ENCODE results near the gene MT1A.

MT1A gene

DNA sequence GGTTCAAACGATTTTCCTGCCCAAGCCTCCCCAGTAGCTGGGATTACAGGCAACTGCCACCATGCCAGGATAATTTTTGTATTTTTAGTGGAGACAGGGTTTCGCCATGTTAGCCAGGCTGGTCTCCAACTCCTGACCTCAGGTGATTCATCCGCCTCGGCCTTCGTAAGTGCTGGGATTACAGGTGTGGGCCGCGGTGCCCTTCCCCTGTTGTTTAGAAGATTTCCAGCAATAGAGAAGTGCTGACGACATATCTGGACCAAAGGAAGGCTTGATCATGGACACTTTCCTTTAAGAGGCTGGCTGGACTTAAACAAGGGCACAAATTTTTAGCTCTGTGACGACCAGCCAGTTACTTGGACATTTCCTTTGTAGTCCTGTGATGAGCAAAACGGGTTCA is 7.3 kb upstream of the MT1A start:
- H3K27me3 Mint-ChIP-seq: peaks cover 91% of the 10 kb centered on the region
- H3K4me3 Mint-ChIP-seq: no peak overlapping the region
- H3K4me1 Mint-ChIP-seq (ENCODE audit: low read depth): peaks cover 25% of the 10 kb centered on the region
- intact Hi-C loops (cut with micrococcal nuclease): no loop called here
- no peaks in the 10 kb centered on the region for H3K9me3 Mint-ChIP-seq
- no peak overlapping the region for H3K27ac Mint-ChIP-seq
- no peaks in the 10 kb centered on the region for H3K36me3 Mint-ChIP-seq (ENCODE audit: low read depth)

DNA sequence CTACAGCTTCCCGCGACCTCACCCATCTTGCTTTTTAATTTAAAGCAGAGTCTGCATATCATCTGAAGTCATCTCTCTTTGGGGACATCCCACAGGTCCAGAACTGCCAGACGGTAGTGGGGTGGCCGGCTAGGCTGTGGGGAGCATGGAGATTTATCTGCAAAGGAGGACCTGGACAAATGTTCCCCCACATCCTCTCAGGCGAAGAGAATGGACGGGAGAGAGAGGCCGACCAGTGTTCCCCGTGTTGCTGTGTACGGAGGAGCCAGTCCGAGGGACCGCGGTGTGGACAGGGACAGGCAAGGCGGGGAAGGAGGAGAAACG is 6.7 kb upstream of the MT1A start:
- Mint-ChIP-seq H3K36me3 (ENCODE audit: low read depth) (no peaks in the 10 kb centered on the region), H3K27me3 (peaks cover 91% of the 10 kb centered on the region), H3K9me3 (no peaks in the 10 kb centered on the region), H3K4me1 (ENCODE audit: low read depth) (peaks cover 22% of the 10 kb centered on the region), H3K27ac (no peak overlapping the region), H3K4me3 (peak overlapping the region; percentile 69)
- intact Hi-C loops (cut with micrococcal nuclease): no loop called here

DNA sequence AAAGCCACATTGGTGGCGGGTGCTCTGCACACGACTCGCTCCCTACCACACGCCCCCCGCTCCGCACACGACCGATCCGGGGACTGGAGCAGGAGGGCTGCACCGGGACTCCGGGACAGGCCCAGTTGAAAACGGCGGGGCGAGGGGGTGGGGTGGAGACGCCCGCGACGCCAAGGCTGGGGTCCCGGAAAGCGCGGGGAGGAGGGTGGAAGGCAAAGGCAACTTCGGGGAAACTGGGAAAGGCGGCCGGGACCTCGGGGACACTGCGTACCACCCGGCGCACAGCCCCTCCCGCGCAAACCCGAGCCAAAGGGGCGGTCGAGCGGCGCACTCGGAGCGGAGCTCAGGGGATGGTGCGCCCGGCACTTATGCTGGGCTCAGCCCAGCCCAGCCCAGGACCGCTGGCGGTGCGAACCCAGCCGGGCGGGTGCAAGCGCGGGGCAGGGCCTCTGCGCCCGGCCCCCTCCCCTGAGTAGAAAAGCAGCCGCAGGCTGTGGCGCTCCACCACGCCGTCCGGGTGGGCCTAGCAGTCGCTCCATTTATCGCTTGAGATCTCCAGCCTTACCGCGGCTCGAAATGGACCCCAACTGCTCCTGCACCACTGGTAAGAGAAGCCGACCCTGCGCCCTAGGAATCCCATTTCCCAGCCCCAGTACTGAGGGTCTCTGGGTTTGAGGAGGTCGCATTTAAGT is 6.2 kb upstream of the MT1A start, which contains the start of gene MT1M:
TSS of gene MT1M (plus strand) at position 504 of the 692 bp plus-strand sequence. CDS start at position 577, 73 bp downstream.
- H3K27me3 Mint-ChIP-seq: peaks cover 91% of the 10 kb centered on the region
- no peak within 1 kb of the TSS for H3K27ac Mint-ChIP-seq
- H3K36me3 Mint-ChIP-seq (ENCODE audit: low read depth): no peaks in the 10 kb centered on the region
- peak within 1 kb of the TSS; percentile 69 for H3K4me3 Mint-ChIP-seq
- intact Hi-C loops (cut with micrococcal nuclease): no loop called here
- H3K9me3 Mint-ChIP-seq: no peaks in the 10 kb centered on the region
- peaks cover 22% of the 10 kb centered on the region for H3K4me1 Mint-ChIP-seq (ENCODE audit: low read depth)

DNA sequence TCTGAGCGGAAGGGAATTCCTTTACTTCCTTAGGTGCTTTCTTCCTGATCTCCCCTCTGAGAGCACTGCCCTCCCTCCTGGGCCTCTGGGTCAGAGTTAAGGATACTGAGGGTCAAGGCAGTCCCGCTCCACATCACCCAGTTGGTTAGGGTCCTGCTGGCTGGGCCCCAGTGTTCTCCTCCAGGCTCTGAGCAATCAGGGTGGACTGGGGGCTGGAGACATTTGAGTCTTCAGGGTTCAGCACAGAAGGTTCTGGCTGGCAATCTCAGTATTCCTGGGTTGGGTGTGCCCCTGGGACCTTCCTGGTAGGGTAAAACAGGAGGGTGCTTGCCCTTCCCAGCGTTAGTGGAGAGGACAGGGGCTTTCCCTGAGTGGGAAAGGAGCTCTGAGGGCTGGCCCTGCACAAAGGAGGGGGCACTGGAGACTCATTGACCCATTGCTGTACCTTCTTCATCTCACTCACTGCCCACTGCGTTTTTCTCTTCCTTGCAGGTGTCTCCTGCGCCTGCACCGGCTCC is 5.6 kb upstream of the MT1A start:
- H3K4me1 Mint-ChIP-seq (ENCODE audit: low read depth): peaks cover 26% of the 10 kb centered on the region
- peaks cover 94% of the 10 kb centered on the region for H3K27me3 Mint-ChIP-seq
- no peak overlapping the region for H3K27ac Mint-ChIP-seq
- H3K9me3 Mint-ChIP-seq: no peaks in the 10 kb centered on the region
- no peaks in the 10 kb centered on the region for H3K36me3 Mint-ChIP-seq (ENCODE audit: low read depth)
- intact Hi-C loops (cut with micrococcal nuclease): no loop called here
- peak overlapping the region; percentile 69 for H3K4me3 Mint-ChIP-seq

DNA sequence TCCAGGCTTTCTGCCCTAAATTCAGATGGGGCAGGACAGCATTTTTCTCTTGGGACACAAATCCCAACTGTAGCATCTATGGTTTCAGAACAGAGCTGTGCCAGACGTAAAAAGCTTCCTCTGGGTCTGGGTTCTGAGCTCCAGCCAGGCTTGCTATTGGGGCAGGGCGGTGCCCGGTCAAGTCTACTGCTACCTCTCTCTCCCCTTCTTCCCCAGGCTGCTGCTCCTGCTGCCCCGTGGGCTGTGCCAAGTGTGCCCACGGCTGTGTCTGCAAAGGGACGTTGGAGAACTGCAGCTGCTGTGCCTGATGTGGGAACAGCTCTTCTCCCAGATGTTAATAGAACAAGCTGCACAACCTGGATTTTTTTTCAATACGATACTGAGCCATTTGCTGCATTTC is 4.9 kb upstream of the MT1A start:
- Mint-ChIP-seq H3K9me3 (no peaks in the 10 kb centered on the region), H3K27ac (no peak overlapping the region), H3K36me3 (ENCODE audit: low read depth) (no peaks in the 10 kb centered on the region), H3K27me3 (peaks cover 96% of the 10 kb centered on the region), H3K4me3 (no peak overlapping the region), H3K4me1 (ENCODE audit: low read depth) (peaks cover 33% of the 10 kb centered on the region)
- intact Hi-C loops (cut with micrococcal nuclease): no loop called here

DNA sequence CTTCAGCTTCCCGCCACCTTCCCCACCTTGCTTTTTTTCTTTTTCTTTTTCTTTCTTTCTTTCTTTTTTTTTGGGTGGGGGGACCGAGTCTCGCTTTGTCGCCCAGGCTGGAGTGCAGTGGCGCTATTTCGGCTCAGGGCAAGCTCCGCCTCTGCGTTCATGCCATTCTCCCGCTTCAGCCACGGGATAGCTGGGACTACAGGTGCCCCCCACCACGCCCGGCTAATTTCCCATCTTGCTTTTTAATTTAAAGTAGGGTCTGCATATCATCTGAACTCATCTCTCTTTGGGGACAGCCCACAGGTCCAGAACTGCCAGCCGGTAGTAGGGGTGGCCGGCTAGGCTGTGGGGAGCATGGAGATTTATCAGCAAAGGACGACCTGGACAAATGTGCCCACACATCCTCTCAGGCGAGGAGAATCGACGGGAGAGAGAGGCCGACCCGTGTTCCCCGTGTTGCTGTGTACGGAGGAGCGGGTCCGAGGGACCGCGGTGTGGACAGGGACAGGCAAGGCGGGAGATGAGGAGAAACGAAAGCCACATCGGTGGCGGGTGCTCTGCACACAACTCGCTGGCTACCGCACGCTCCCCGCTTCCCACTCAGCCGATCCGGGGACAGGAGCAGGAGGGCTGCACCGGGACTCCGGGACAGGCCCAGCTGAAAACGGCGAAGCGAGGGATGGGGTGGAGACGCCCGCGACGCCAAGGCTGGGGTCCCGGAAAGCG is 3.6 kb upstream of the MT1A start:
- Mint-ChIP-seq H3K27ac (no peak overlapping the region), H3K36me3 (ENCODE audit: low read depth) (no peaks in the 10 kb centered on the region), H3K27me3 (peaks cover 97% of the 10 kb centered on the region), H3K4me3 (no peak overlapping the region), H3K4me1 (ENCODE audit: low read depth) (peaks cover 36% of the 10 kb centered on the region), H3K9me3 (no peaks in the 10 kb centered on the region)
- intact Hi-C loops (cut with micrococcal nuclease): no loop called here

DNA sequence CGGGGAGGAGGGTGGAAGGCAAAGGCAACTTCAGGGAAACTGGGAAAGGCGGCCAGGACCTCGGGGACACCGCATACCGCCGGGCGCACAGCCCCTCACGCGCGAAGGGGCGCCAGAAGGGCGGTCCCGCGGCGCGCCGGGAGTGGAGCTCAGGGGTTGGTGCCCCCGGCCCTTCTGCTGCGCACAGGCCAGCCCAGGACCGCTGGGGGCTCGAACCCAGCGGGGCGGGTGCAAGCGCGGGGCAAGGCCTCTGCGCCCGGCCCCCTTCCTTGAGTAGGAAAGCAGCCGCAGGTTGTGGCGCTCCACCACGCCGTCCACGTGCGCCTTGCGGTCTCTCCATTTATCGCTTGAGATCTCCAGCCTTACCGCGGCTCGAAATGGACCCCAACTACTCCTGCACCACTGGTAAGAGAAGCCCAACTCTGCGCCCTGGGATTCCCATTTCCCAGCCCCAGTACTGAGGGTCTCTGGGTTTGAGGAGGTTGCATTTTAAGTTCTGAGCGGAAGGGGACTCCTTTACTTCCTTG is 3.0 kb upstream of the MT1A start:
- Mint-ChIP-seq H3K9me3 (no peaks in the 10 kb centered on the region), H3K4me3 (no peak overlapping the region), H3K27me3 (peaks cover 98% of the 10 kb centered on the region), H3K4me1 (ENCODE audit: low read depth) (peaks cover 36% of the 10 kb centered on the region), H3K36me3 (ENCODE audit: low read depth) (no peaks in the 10 kb centered on the region), H3K27ac (no peak overlapping the region)
- intact Hi-C loops (cut with micrococcal nuclease): no loop called here

DNA sequence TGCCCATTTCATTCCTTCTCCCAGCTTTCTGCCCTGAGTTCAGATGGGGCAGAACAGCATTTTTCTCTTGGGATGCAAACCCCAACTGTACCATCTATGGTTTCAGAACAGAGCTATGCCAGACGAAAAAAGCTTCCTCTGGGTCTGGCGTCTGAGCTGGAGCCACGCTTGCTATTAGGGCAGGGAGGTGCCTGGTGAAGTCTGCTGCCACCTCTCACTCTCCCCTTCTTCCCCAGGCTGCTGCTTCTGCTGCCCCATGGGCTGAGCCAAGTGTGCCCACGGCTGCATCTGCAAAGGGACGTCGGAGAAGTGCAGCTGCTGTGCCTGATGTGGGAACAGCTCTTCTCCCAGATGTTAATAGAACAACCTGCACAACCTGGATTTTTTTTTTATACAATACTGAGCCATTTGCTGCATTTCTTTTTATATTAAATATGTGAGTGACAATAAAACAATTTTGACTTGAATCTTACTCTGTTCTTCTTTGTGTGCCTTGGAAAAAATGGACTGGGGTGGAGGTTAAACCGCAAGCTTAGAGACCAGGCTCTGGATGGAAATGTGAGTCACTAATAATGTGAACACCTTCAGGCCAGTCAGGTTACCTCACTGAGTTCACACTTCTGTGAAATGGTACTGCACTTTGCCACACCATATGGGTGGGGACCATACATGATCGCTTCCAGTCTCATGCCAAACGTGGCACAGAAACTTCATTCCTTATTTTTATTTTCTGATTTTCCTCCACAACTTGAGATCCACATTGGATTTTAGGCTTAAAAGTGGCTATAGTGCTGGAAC is 1.7 kb upstream of the MT1A start:
- intact Hi-C loops (cut with micrococcal nuclease): no loop called here
- Mint-ChIP-seq H3K27me3 (peaks cover 95% of the 10 kb centered on the region), H3K36me3 (ENCODE audit: low read depth) (no peaks in the 10 kb centered on the region), H3K9me3 (no peaks in the 10 kb centered on the region), H3K27ac (no peak overlapping the region), H3K4me1 (ENCODE audit: low read depth) (peaks cover 33% of the 10 kb centered on the region), H3K4me3 (no peak overlapping the region)

DNA sequence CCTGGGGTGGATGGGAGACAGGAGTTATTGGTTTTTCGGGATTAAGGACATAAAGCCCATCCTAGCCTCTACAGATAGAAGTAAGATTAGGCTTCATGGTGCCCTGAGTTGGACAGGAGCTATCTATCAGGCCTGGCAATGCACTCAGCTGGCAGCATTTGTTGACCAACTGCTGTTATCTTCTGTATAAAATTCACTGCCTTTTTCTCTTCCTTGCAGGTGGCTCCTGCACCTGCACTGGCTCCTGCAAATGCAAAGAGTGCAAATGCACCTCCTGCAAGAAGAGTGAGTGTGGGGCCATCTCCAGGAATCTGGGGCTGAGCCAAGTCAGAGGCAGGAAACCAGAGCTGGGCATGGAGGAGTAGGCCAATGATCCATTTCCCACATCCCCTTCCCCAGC is 579 bp downstream of the MT1A start:
- intact Hi-C loops (cut with micrococcal nuclease): no loop called here
- no peaks in the 10 kb centered on the region for H3K9me3 Mint-ChIP-seq
- peaks cover 36% of the 10 kb centered on the region for H3K4me1 Mint-ChIP-seq (ENCODE audit: low read depth)

DNA sequence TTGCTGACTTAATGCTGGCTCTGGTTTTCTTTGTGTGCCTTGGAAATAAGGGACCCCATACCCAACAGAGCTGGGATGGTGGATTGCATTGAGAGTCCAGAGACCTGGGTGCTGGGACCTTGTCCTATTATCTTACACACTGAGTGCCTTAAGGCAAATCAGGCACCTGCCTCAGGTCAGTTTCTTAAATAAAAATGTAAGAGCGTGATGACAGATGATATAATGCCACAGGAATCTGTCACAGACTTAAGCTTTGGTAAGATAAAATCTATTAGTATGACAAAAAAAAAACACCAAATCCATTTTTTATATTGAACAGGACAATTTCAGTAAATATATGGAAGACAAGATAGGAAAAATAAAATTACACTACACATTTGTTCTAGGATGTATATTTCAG is 1.6 kb downstream of the MT1A start:
- no peak overlapping the region for H3K27ac Mint-ChIP-seq
- intact Hi-C loops (cut with micrococcal nuclease): no loop called here
- H3K4me3 Mint-ChIP-seq: no peak overlapping the region
- no peaks in the 10 kb centered on the region for H3K9me3 Mint-ChIP-seq
- no peaks in the 10 kb centered on the region for H3K36me3 Mint-ChIP-seq (ENCODE audit: low read depth)
- H3K27me3 Mint-ChIP-seq: peaks cover 94% of the 10 kb centered on the region
- peaks cover 33% of the 10 kb centered on the region for H3K4me1 Mint-ChIP-seq (ENCODE audit: low read depth)

More for the DNA sequence above, 579 bp downstream of the MT1A start:
- Mint-ChIP-seq H3K27me3 (peaks cover 94% of the 10 kb centered on the region), H3K36me3 (ENCODE audit: low read depth) (no peaks in the 10 kb centered on the region), H3K27ac (no peak overlapping the region), H3K4me3 (no peak overlapping the region)

DNA sequence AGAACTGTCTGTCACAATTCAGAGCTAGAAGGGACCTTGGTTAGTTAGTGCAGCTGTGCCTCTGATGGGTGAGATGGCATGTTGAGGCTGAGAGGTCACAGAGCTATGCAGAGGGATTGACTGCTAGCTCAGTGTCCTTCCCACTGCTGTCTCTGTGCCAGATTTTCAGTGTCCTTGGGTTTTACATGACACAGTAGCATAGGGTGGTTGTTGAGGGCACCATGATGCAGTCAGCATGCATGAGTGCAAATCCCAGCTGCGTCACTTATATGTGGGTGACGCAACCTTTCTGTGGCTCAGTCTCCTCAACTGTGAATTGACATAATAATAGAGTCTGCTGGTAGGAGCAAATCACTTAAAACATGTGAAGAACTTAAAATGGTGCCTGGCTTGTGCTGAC is 2.7 kb downstream of the MT1A start:
- Mint-ChIP-seq H3K36me3 (ENCODE audit: low read depth) (no peaks in the 10 kb centered on the region), H3K4me3 (no peak overlapping the region), H3K27me3 (peaks cover 96% of the 10 kb centered on the region), H3K9me3 (no peaks in the 10 kb centered on the region), H3K27ac (no peak overlapping the region), H3K4me1 (ENCODE audit: low read depth) (peaks cover 30% of the 10 kb centered on the region)
- intact Hi-C loops (cut with micrococcal nuclease): no loop called here

DNA sequence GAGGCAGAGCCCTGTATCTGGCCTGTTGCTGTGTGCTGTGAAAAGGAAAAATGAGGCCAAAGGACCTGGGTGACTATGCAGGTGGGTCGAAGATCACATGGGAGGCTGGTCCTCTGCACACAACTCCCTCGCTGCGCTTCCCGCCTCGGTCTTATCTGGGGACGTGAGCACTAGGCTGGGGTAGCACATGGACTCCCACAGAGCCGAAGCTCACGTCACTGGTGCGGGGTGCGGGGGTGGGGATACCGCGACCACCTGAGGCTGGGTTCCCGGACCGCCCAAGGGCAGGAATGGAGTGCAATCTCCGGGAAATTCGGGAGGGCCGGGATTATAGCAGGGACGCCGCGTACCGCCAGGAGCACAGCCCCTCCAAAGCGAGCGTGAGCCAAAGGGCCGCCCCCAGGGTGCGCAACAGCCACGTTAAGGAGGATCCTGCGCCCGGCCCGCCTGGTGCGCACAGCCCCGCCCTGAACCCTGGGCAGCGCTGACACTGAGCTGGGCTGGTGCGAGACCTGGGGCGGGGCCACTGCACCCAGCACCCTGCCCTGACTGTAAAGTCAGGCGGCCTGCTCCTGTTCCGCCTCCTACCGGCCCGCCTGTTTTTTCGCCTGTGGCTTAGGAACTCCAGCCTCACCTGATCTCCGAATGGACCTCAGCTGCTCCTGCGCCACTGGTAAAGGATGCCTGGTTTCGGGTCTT is 4.8 kb downstream of the MT1A start:
- peaks cover 92% of the 10 kb centered on the region for H3K27me3 Mint-ChIP-seq
- H3K4me1 Mint-ChIP-seq (ENCODE audit: low read depth): peaks cover 23% of the 10 kb centered on the region
- peak overlapping the region; percentile 64 for H3K4me3 Mint-ChIP-seq
- H3K27ac Mint-ChIP-seq: peak overlapping the region; percentile 28
- intact Hi-C loops (cut with micrococcal nuclease): no loop called here
- no peaks in the 10 kb centered on the region for H3K9me3 Mint-ChIP-seq
- H3K36me3 Mint-ChIP-seq (ENCODE audit: low read depth): no peaks in the 10 kb centered on the region

DNA sequence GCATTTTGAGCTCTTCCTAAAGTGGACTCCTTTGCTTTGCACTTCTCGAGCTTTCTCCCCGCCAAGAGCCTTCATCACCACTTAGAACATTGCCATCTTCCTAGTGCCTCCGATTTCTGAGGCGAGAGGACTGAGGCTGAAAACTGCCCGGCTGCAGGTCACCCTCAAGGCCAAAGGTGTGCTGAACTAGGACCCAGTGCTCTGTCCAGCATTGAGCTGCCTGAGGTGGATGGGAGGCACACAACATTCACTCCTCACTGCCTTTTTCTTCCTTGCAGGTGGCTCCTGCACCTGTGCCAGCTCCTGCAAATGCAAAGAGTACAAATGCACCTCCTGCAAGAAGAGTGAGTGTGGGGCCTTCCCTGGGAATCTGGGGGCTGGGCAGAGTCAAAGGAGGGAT is 5.4 kb downstream of the MT1A start:
- no peaks in the 10 kb centered on the region for H3K9me3 Mint-ChIP-seq
- peaks cover 23% of the 10 kb centered on the region for H3K4me1 Mint-ChIP-seq (ENCODE audit: low read depth)
- no peaks in the 10 kb centered on the region for H3K36me3 Mint-ChIP-seq (ENCODE audit: low read depth)
- H3K27ac Mint-ChIP-seq: peak overlapping the region; percentile 15
- H3K27me3 Mint-ChIP-seq: peaks cover 92% of the 10 kb centered on the region
- intact Hi-C loops (cut with micrococcal nuclease): no loop called here
- peak overlapping the region; percentile 64 for H3K4me3 Mint-ChIP-seq

Measured in dendritic cell treated with granulocyte-macrophage colony-stimulating factor and Interleukin-4, amounts not matched to agents 40 ng/mL and 50 ng/mL, for 4 days (primary cell).